MG63 (cell line): ENCODE data around the gene CCM2. TPM values are rescaled to one million over a fixed set of nuclear protein-coding genes. Genes with fewer than 3 reads are reported as not detected.
"Not testable (repeated sequence)": the region's sequence is repeated elsewhere in the genome, so short reads cannot be mapped to it uniquely, and the experiment has no call there.

Source experiments
- DNase-seq: peaks from one replicate; pipeline ENCODE4 v3.0.0-alpha.2; 2020
- H3K27me3 ChIP-seq: fragments of 250-450 bp; sonication (Bioruptor Pico); 2 replicates; pipeline ENCODE4 v1.5.1; 2020; ENCODE audit warnings: mild to moderate bottlenecking, moderate library complexity
- H3K36me3 ChIP-seq: fragments of 250-450 bp; sonication (Bioruptor Pico); 2 replicates; pipeline ENCODE4 v1.5.1; 2020; ENCODE audit warnings: mild to moderate bottlenecking, moderate library complexity
- H3K4me3 ChIP-seq: fragments of 250-450 bp; sonication (Bioruptor Pico); 2 replicates; pipeline ENCODE4 v1.5.1; 2020; ENCODE audit warnings: mild to moderate bottlenecking, moderate library complexity
- H3K9me3 ChIP-seq: fragments of 250-450 bp; sonication (Bioruptor Pico); 2 replicates; pipeline ENCODE4 v1.5.1; 2020; ENCODE audit warnings: mild to moderate bottlenecking, moderate library complexity
- total RNA-seq: library from RNA; depleted of rRNA; stranded (reverse); fragments of >200 nt; shearing (Covaris generic); gene quantifications from 2 replicates; pipeline ENCODE4 v1.2.3, GENCODE V29; 2014; ENCODE audit warnings: low replicate concordance

Gene CCM2
- total RNA-seq, 1 experiment from 2014 or later, result 50.6 TPM

GRCh38 chr7:45103958-45104843, 104.2 kb downstream of the CCM2 start:
- Histone ChIP-seq H3K4me3 (no peak overlapping the region), H3K36me3 (peaks cover 98% of the 10 kb centered on the region), H3K9me3 (no peaks in the 10 kb centered on the region), H3K27me3 (no peaks in the 10 kb centered on the region)
- DNase-seq, result no peak

- Histone ChIP-seq H3K27me3 (no peaks in the 10 kb centered on the region), H3K4me3 (no peak overlapping the region), H3K9me3 (no peaks in the 10 kb centered on the region), H3K36me3 (peaks cover 96% of the 10 kb centered on the region)
- no peak for DNase-seq
These were observed 105.0 kb downstream of the CCM2 start for GRCh38 chr7:45104844-45105587.

GRCh38 chr7:45105588-45106188, 105.7 kb downstream of the CCM2 start:
- DNase-seq, result no peak
- Histone ChIP-seq H3K36me3 (peaks cover 92% of the 10 kb centered on the region), H3K27me3 (no peaks in the 10 kb centered on the region), H3K9me3 (no peaks in the 10 kb centered on the region), H3K4me3 (no peak overlapping the region)

GRCh38 chr7:45106820-45107219, 106.8 kb downstream of the CCM2 start:
- DNase-seq, result no peak
- H3K36me3 ChIP-seq, result peaks cover 85% of the 10 kb centered on the region
- H3K9me3 ChIP-seq, result no peaks in the 10 kb centered on the region
- H3K4me3 ChIP-seq, result no peak overlapping the region
- no peaks in the 10 kb centered on the region for H3K27me3 ChIP-seq

GRCh38 chr7:45107356-45107755, 107.4 kb downstream of the CCM2 start:
- Histone ChIP-seq H3K9me3 (no peaks in the 10 kb centered on the region), H3K36me3 (peaks cover 80% of the 10 kb centered on the region), H3K27me3 (no peaks in the 10 kb centered on the region), H3K4me3 (no peak overlapping the region)
- DNase-seq, result no peak

GRCh38 chr7:45108863-45109262, 108.9 kb downstream of the CCM2 start:
- Histone ChIP-seq H3K9me3 (no peaks in the 10 kb centered on the region), H3K36me3 (peaks cover 66% of the 10 kb centered on the region), H3K4me3 (no peak overlapping the region), H3K27me3 (no peaks in the 10 kb centered on the region)
- DNase-seq, result no peak

- peak; percentile 94 for DNase-seq
- peak within 1 kb of the TSS; percentile 87 for H3K4me3 ChIP-seq
These were observed 111.6 kb downstream of the CCM2 start, which contains the start of gene TBRG4 for GRCh38 chr7:45111298-45112223. Gene TBRG4 (minus strand): TSS chr7:45111697. CDS start chr7:45109237, 2,460 bp downstream.

GRCh38 chr7:45112648-45113047, 112.6 kb downstream of the CCM2 start:
- no peak for DNase-seq

More at GRCh38 chr7:45111298-45112223, 111.6 kb downstream of the CCM2 start, which contains the start of gene TBRG4:
- H3K27me3 ChIP-seq, result no peaks in the 10 kb centered on the region; the same call in 1 of the 2 replicates
- peaks cover 40% of the 10 kb centered on the region for H3K36me3 ChIP-seq
- no peaks in the 10 kb centered on the region for H3K9me3 ChIP-seq

GRCh38 chr7:45114257-45114656, 114.3 kb downstream of the CCM2 start:
- H3K4me3 ChIP-seq, H3K9me3 ChIP-seq, H3K27me3 ChIP-seq, DNase-seq: not testable (repeated sequence)
- H3K36me3 ChIP-seq, result peaks cover 13% of the 10 kb centered on the region

More at GRCh38 chr7:45112648-45113047, 112.6 kb downstream of the CCM2 start:
- H3K9me3 ChIP-seq, result no peaks in the 10 kb centered on the region
- peaks cover 29% of the 10 kb centered on the region for H3K36me3 ChIP-seq
- peak overlapping the region; percentile 87; the same call in 1 of the 2 replicates for H3K4me3 ChIP-seq
- no peaks in the 10 kb centered on the region; the same call in 1 of the 2 replicates for H3K27me3 ChIP-seq

GRCh38 chr7:45114926-45115325, 114.9 kb downstream of the CCM2 start:
- H3K36me3 ChIP-seq, result peaks cover 8% of the 10 kb centered on the region
- no peaks in the 10 kb centered on the region; the same call in 1 of the 2 replicates for H3K27me3 ChIP-seq
- H3K4me3 ChIP-seq, result no peak overlapping the region
- DNase-seq, result no peak
- no peaks in the 10 kb centered on the region for H3K9me3 ChIP-seq

GRCh38 chr7:45116048-45116447, 116.0 kb downstream of the CCM2 start:
- DNase-seq, result no peak
- 0 out of 2 replicates have a peak, but pooled peaks cover 4% of the 10 kb centered on the region for H3K36me3 ChIP-seq
- H3K27me3 ChIP-seq, result no peaks in the 10 kb centered on the region; the same call in 1 of the 2 replicates
- no peak overlapping the region for H3K4me3 ChIP-seq
- H3K9me3 ChIP-seq, result no peaks in the 10 kb centered on the region

GRCh38 chr7:45117582-45117981, 117.6 kb downstream of the CCM2 start:
- no peak for DNase-seq
- Histone ChIP-seq H3K9me3 (no peaks in the 10 kb centered on the region), H3K4me3 (no peak overlapping the region)

GRCh38 chr7:45118292-45118691, 118.3 kb downstream of the CCM2 start:
- DNase-seq, result no peak
- Histone ChIP-seq H3K4me3 (no peak overlapping the region), H3K9me3 (no peaks in the 10 kb centered on the region), H3K27me3 (no peaks in the 10 kb centered on the region; the same call in 1 of the 2 replicates), H3K36me3 (no peaks in the 10 kb centered on the region)

More at GRCh38 chr7:45117582-45117981, 117.6 kb downstream of the CCM2 start:
- Histone ChIP-seq H3K27me3 (no peaks in the 10 kb centered on the region; the same call in 1 of the 2 replicates), H3K36me3 (no peaks in the 10 kb centered on the region)

- Histone ChIP-seq H3K27me3 (no peaks in the 10 kb centered on the region; the same call in 1 of the 2 replicates), H3K9me3 (no peaks in the 10 kb centered on the region), H3K4me3 (no peak overlapping the region), H3K36me3 (no peaks in the 10 kb centered on the region)
- no peak for DNase-seq
These were observed 118.9 kb downstream of the CCM2 start for GRCh38 chr7:45118889-45119331.

- H3K4me3 ChIP-seq, result no peak overlapping the region
- H3K27me3 ChIP-seq, result no peaks in the 10 kb centered on the region
- H3K36me3 ChIP-seq, result no peaks in the 10 kb centered on the region
- DNase-seq, result no peak
- no peaks in the 10 kb centered on the region for H3K9me3 ChIP-seq
These were observed 119.5 kb downstream of the CCM2 start for GRCh38 chr7:45119550-45119949.
